Activated CD4-positive, CD25-positive, alpha-beta regulatory T cell (primary cell): ENCODE measurements around the gene S100A11.

Experiments
- DNase-seq, 4 experiments: peaks; one replicate each; lab custom pipeline; 2025; lab: John Stamatoyannopoulos, UW

The S100A11 gene

DNA sequence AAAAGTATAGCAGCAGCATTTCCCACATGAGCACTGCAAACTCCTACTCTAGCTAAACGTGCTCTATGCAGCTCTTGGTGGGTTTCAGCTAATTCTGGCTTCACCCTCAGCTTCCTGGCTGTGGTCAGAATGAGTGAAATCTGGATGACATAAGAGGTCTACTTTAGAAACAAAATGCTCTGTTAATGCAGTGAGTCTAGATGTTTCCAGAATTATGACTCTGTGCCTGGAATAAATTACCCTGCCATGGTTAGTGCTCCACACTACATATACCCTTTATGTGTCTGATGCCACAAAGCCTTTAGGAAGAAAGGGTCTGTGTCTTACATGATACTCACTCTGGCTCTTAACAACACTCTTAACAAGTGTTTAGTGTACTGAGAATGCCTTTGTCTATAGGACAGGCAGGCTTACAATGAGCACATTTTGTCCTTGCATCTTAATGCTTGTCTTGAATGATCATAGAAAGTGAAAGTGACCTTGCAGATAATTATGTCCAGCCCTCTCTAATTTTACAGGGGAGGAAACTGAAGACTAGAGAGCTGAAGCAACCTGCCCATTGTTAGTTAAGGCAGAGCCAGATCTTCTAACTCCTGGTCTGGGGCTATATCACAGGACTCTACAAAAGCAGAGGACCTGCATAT is 52.4 kb downstream of the S100A11 start:
- no peak for DNase-seq
